ENCODE measurements around the gene SLC35A1. TPM values are rescaled to one million over a fixed set of nuclear protein-coding genes. Genes with fewer than 3 reads are reported as not detected.

SLC35A1 gene
- polyA plus RNA-seq, 12 donors, result 15.4 to 29.0 (median 22.2) TPM; not detected in 1

DNA sequence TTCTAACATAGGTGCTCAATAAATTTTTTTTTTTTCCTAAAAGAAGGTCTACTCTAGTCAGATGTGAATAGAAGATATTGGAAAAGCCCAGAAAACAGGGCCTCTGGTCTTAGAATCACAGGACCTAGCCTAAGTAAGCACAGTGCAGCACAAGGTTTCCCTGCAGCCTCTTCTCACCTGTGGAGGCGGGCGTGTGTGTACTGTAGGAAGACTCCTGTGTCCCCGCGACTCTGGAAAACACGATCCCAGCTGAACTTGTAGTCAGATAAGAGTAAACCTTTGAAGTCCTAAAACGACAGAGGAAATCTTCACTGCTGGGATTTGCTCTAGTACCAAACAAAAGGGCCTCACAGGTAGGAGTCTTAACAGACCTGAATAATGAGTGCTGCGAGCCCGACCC, 45.7 kb downstream of the SLC35A1 start:
- DNase-seq, result no peak

- no peak for DNase-seq
These were observed 49.9 kb downstream of the SLC35A1 start for GRCh38 chr6:87522686-87523085.

DNA sequence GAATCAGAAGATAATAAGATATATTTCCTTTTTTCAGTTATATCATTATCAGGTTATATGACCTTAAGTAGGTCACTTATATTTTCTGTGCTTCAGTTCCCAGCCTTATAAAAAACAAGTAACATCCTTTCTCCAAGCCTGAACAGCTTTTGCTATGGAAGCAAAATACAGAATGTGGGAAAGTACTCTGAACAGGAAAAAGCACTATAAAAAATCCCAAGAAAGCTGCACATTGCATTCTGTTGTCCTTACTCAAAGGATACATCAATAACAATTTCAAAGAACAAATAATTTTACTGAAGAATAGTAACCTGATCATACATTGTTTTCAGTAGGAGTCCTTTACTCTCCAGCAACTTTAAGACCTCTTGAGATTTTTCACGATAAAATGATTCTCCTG, 56.4 kb downstream of the SLC35A1 start:
- DNase-seq, result no peak

GRCh38 chr6:87534377-87535047, 61.7 kb downstream of the SLC35A1 start:
- no peak for DNase-seq

- DNase-seq, result no peak
These were observed 65.9 kb downstream of the SLC35A1 start for GRCh38 chr6:87538510-87539260.

DNA sequence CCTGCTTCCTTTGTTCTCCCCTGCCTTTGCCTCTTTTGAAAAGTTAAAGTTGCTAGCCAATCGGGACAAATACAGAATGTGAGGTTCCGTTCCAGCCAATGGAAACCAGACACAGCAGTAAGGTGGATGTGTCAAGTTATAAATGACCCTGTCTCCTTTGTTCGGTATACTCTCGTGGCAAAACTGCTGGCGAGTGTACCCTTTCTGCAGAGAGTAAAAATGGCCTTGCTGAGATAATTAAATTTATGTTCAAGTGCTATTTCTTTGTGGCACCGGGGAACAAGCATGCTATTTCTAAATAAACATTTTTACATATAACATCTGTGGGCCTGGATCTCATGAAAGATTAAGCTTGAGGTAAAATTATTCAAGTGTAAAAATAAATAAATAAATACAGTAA, 66.8 kb downstream of the SLC35A1 start:
- no peak for DNase-seq

DNA sequence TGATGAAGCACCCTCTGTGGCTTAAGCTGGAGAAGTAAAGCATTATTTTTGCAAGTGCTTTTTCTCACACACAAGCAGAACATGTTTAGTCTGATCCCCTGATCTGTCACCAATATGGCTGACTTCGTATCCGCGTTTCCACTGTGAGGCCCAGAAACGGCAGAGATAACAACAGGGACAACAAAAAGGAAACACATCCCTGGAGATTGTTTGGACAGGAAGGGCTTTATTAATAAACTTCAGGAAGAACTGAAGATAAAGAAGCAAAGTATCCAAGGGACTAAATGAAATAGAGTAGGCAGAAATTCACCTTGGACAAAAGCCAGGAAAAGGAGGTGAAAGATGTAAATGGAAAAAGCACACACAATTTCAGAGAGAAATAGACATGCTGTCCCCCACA, 67.8 kb downstream of the SLC35A1 start:
- DNase-seq, result peak; percentile 49

- DNase-seq, result no peak
These were observed 68.3 kb downstream of the SLC35A1 start for GRCh38 chr6:87541041-87541440.

DNA sequence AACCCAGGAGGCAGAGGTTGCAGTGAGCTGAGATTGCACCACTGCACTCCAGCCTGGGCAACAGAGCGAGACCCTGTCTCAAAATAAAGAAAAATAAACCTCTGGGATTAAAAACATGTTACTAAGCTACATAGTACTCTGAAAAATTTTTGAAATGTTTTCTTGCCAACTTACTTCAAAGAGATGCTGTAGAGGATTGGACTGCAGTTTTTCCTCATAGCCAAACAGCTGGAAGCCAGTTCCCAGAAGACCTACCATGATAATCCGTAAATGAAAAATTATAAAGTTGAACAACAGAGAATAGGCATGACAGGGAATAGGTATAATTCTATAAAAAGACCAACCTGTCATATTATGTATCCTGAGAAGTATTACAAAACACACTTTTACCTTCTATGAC, 69.0 kb downstream of the SLC35A1 start:
- DNase-seq, result peak; percentile 57

GRCh38 chr6:87543696-87544473, 71.1 kb downstream of the SLC35A1 start:
- peak; percentile 57 for DNase-seq

- DNase-seq, result no peak
These were observed 71.6 kb downstream of the SLC35A1 start for GRCh38 chr6:87544474-87544735.

- DNase-seq, result no peak
These were observed 79.0 kb downstream of the SLC35A1 start for GRCh38 chr6:87551799-87552198.

- no peak for DNase-seq
These were observed 80.5 kb downstream of the SLC35A1 start for GRCh38 chr6:87553159-87553765.

DNA sequence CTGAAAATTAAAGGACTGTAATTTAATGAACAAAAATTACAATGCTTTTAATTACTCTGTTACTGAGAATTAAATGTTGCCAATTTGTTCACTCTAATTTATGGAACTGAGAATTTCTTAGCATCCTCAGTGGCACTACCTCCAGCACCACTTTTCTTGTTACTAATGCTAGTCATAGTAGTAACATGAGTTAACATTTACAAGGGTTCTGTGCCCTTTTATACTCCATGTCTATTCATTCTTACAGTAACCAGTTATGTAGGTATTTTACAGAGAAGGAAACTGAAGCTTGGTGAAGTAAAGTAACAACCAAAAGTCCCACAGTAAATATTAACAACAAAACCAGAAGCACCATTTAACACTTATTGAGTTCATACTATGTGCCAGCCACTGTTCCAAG, 82.7 kb downstream of the SLC35A1 start:
- no peak for DNase-seq

- no peak for DNase-seq
These were observed 85.7 kb downstream of the SLC35A1 start for GRCh38 chr6:87558446-87558845.

DNA sequence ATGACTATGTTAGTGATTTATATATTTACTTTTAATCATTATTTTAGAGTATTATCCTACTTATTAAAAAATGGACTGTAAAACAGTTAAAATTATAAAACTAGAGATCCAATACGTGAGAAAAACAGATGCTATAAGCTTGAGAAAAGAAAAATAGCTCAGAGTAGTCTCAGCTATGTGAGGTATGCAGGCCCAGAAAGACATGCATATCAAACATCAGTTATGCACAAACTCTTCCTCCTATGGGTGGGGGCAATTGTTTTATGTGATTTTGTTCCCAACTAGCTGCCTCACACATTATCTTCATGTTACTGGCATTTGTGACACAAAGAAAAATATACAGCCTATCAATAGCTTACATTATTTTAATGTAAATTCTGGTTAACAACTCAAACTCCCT, 88.2 kb downstream of the SLC35A1 start:
- DNase-seq, result no peak

Other genes starting within 250 kb of the SLC35A1 start
- gene SMIM8, start 150.4 kb upstream of the SLC35A1 start, polyA plus RNA-seq (ENCODE audit: insufficient read length in 12 of 12), result 10 to 100 TPM in 9 of 12 donors, 1 to 10 TPM in 2, not detected in 1; 8.5 to 16.2 (median 11.8) TPM
- under 1 TPM in 3 of 12 donors, not detected in 9; 0.08 to 0.19 (median 0.12) TPM for gene GJB7, start 143.7 kb upstream of the SLC35A1 start, polyA plus RNA-seq (ENCODE audit: insufficient read length in 12 of 12)
- 1 to 10 TPM in 8 of 12 donors, under 1 TPM in 2, not detected in 2; 0.75 to 5.8 (median 2.2) TPM for gene C6orf163, start 128.2 kb upstream of the SLC35A1 start, polyA plus RNA-seq (ENCODE audit: insufficient read length in 12 of 12)
- gene CFAP206, start 65.0 kb upstream of the SLC35A1 start, polyA plus RNA-seq (ENCODE audit: insufficient read length in 12 of 12), result under 1 TPM in 8 of 12 donors, not detected in 4; 0.07 to 0.52 (median 0.18) TPM
- gene RARS2, start 117.0 kb downstream of the SLC35A1 start, polyA plus RNA-seq (ENCODE audit: insufficient read length in 12 of 12), result 10 to 100 TPM in 11 of 12 donors, not detected in 1; 37.1 to 61.4 (median 48.4) TPM
- gene ORC3, start 117.2 kb downstream of the SLC35A1 start, polyA plus RNA-seq (ENCODE audit: insufficient read length in 12 of 12), result 10 to 100 TPM in 11 of 12 donors, not detected in 1; 20.4 to 31.6 (median 28.3) TPM
- 10 to 100 TPM in 11 of 12 donors, not detected in 1; 35.4 to 46.2 (median 41.0) TPM for gene AKIRIN2, start 229.3 kb downstream of the SLC35A1 start, polyA plus RNA-seq (ENCODE audit: insufficient read length in 12 of 12)